ENCODE data around the gene ERBB4. TPM values are rescaled to one million over a fixed set of nuclear protein-coding genes. Genes with fewer than 3 reads are reported as not detected.
A peak's percentile ranks its signal among the peaks of the same experiment; 100 is the strongest.

The ERBB4 gene
- total RNA-seq, 1 donor from 2014 or later = 0.36 TPM

- Mint-ChIP-seq H3K4me3 (ENCODE audit: unreplicated experiment) (no peak overlapping the region), H3K9me3 (ENCODE audit: unreplicated experiment) (no peaks in the 10 kb centered on the region), H3K27me3 (ENCODE audit: unreplicated experiment) (no peaks in the 10 kb centered on the region), H3K27ac (ENCODE audit: unreplicated experiment) (no peak overlapping the region), H3K36me3 (ENCODE audit: low read depth, unreplicated experiment) (no peaks in the 10 kb centered on the region), H3K4me1 (ENCODE audit: unreplicated experiment) (no peaks in the 10 kb centered on the region)
- TF ChIP-seq, protein P1, sequence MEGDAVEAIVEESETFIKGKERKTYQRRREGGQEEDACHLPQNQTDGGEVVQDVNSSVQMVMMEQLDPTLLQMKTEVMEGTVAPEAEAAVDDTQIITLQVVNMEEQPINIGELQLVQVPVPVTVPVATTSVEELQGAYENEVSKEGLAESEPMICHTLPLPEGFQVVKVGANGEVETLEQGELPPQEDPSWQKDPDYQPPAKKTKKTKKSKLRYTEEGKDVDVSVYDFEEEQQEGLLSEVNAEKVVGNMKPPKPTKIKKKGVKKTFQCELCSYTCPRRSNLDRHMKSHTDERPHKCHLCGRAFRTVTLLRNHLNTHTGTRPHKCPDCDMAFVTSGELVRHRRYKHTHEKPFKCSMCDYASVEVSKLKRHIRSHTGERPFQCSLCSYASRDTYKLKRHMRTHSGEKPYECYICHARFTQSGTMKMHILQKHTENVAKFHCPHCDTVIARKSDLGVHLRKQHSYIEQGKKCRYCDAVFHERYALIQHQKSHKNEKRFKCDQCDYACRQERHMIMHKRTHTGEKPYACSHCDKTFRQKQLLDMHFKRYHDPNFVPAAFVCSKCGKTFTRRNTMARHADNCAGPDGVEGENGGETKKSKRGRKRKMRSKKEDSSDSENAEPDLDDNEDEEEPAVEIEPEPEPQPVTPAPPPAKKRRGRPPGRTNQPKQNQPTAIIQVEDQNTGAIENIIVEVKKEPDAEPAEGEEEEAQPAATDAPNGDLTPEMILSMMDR (IDR thresholded peaks at IDR 0.05; ENCODE audit: unreplicated experiment) = no peak
- DNase-seq (ENCODE audit: low spot score) = no peak
These were observed 382.5 kb downstream of the ERBB4 start for GRCh38 chr2:212156088-212156487.

GRCh38 chr2:212154477-212154878 lies 384.1 kb downstream of the ERBB4 start:
- H3K9me3 Mint-ChIP-seq (ENCODE audit: unreplicated experiment) = no peaks in the 10 kb centered on the region
- no peaks in the 10 kb centered on the region for H3K4me1 Mint-ChIP-seq (ENCODE audit: unreplicated experiment)
- H3K36me3 Mint-ChIP-seq (ENCODE audit: low read depth, unreplicated experiment) = no peaks in the 10 kb centered on the region
- H3K27ac Mint-ChIP-seq (ENCODE audit: unreplicated experiment) = no peak overlapping the region
- H3K27me3 Mint-ChIP-seq (ENCODE audit: unreplicated experiment) = no peaks in the 10 kb centered on the region
- TF ChIP-seq, protein P1 (IDR thresholded peaks at IDR 0.05; ENCODE audit: unreplicated experiment) = no peak
- DNase-seq (ENCODE audit: low spot score) = no peak
- H3K4me3 Mint-ChIP-seq (ENCODE audit: unreplicated experiment) = no peak overlapping the region

- Mint-ChIP-seq H3K27me3 (ENCODE audit: unreplicated experiment) (no peaks in the 10 kb centered on the region), H3K4me3 (ENCODE audit: unreplicated experiment) (no peak overlapping the region), H3K4me1 (ENCODE audit: unreplicated experiment) (no peaks in the 10 kb centered on the region), H3K36me3 (ENCODE audit: low read depth, unreplicated experiment) (no peaks in the 10 kb centered on the region), H3K27ac (ENCODE audit: unreplicated experiment) (no peak overlapping the region), H3K9me3 (ENCODE audit: unreplicated experiment) (no peaks in the 10 kb centered on the region)
- TF ChIP-seq, protein P1 (IDR thresholded peaks at IDR 0.05; ENCODE audit: unreplicated experiment) = no peak
- no peak for DNase-seq (ENCODE audit: low spot score)
These were observed 384.7 kb downstream of the ERBB4 start for GRCh38 chr2:212153923-212154322.

- TF ChIP-seq, protein P1 (IDR thresholded peaks at IDR 0.05; ENCODE audit: unreplicated experiment) = peak; percentile 73
- no peaks in the 10 kb centered on the region for H3K36me3 Mint-ChIP-seq (ENCODE audit: low read depth, unreplicated experiment)
- H3K4me1 Mint-ChIP-seq (ENCODE audit: unreplicated experiment) = no peaks in the 10 kb centered on the region
- H3K27me3 Mint-ChIP-seq (ENCODE audit: unreplicated experiment) = no peaks in the 10 kb centered on the region
- H3K4me3 Mint-ChIP-seq (ENCODE audit: unreplicated experiment) = no peak overlapping the region
- DNase-seq (ENCODE audit: low spot score) = no peak
- no peaks in the 10 kb centered on the region for H3K9me3 Mint-ChIP-seq (ENCODE audit: unreplicated experiment)
- H3K27ac Mint-ChIP-seq (ENCODE audit: unreplicated experiment) = no peak overlapping the region
These were observed 390.6 kb downstream of the ERBB4 start for GRCh38 chr2:212147921-212148513.

DNA sequence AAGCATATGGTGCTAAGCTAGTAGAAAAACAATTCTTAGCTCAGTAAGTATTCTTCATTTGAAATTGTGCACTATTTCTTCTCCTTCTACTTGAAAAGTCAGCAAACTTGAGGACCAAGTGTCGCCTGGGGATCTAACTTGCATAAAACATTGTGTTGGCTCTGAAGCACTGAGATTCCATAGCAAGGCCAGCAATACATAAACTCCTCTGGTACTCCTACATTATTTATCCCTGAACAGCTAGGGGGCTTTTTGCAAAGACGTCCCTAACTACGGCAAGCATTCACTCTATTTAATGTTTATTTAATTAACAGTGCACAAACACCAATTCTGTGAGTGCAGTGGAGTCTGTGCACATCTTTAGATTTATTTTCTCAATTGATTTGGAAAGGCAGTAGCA lies 392.2 kb downstream of the ERBB4 start:
- Mint-ChIP-seq H3K27ac (ENCODE audit: unreplicated experiment) (no peak overlapping the region), H3K4me3 (ENCODE audit: unreplicated experiment) (no peak overlapping the region), H3K4me1 (ENCODE audit: unreplicated experiment) (no peaks in the 10 kb centered on the region), H3K36me3 (ENCODE audit: low read depth, unreplicated experiment) (no peaks in the 10 kb centered on the region), H3K27me3 (ENCODE audit: unreplicated experiment) (no peaks in the 10 kb centered on the region), H3K9me3 (ENCODE audit: unreplicated experiment) (no peaks in the 10 kb centered on the region)
- TF ChIP-seq, protein P1 (IDR thresholded peaks at IDR 0.05; ENCODE audit: unreplicated experiment) = no peak
- DNase-seq (ENCODE audit: low spot score) = no peak
